Large intestine (tissue), 3 donors: ENCODE measurements around the gene FAF1. TPM values are rescaled to one million over a fixed set of nuclear protein-coding genes. Genes with fewer than 3 reads are reported as not detected.

Experiments used
- DNase-seq, 2 donors: peaks; one replicate each; pipeline versions ENCODE4 v3.0.0 to v3.0.0-alpha.2; 2013
- H3K27ac ChIP-seq: one replicate; pipeline ENCODE4 v1.5.1; 2013; ENCODE audit warnings: low read length
- H3K27me3 ChIP-seq: 2 replicates; pipeline ENCODE4 v1.6.1; 2013; ENCODE audit warnings: low read length; ENCODE audit not compliant: control insufficient read depth, insufficient read depth
- H3K36me3 ChIP-seq: 2 replicates; pipeline ENCODE4 v1.6.1; 2013; ENCODE audit warnings: low read length; ENCODE audit not compliant: control insufficient read depth, insufficient read depth
- H3K4me1 ChIP-seq: one replicate; pipeline ENCODE4 v1.6.1; 2013; ENCODE audit warnings: low read length; ENCODE audit not compliant: control insufficient read depth, insufficient read depth
- H3K4me3 ChIP-seq: one replicate; pipeline ENCODE4 v1.5.1; 2013; ENCODE audit warnings: low read length
- H3K9me3 ChIP-seq: one replicate; pipeline ENCODE4 v1.6.1; 2013; ENCODE audit warnings: mild to moderate bottlenecking, low read depth, low read length, moderate library complexity; ENCODE audit not compliant: control insufficient read depth
- WGBS: methylation state at CpG from one replicate; pipeline ENCODE4 v1.1.5; 2013; ENCODE audit warnings: low lambda C conversion rate; ENCODE audit not compliant: insufficient coverage; 5-methylcytosine and 5-hydroxymethylcytosine counted together
- polyA plus RNA-seq: library from polyadenylated mRNA; unstranded; fragments of 120-200 nt; gene quantifications from one replicate; pipeline ENCODE4 v1.2.1, GENCODE V29; 2013

The FAF1 gene
- polyA plus RNA-seq, 1 donor = 47.1 TPM

- Histone ChIP-seq H3K9me3 (no peaks in the 10 kb centered on the region), H3K27ac (peak overlapping the region; percentile 62), H3K36me3 (no peaks in the 10 kb centered on the region), H3K4me1 (no peaks in the 10 kb centered on the region), H3K27me3 (no peaks in the 10 kb centered on the region), H3K4me3 (peak overlapping the region; percentile 7)
- peak; percentile 59 to 83 for DNase-seq
- WGBS = 17% methylated on average over 1 of the region's 3 CpGs
These were observed 106.7 kb downstream of the FAF1 start for GRCh38 chr1:50853325-50853724.

- Histone ChIP-seq H3K4me1 (no peaks in the 10 kb centered on the region), H3K27ac (peak overlapping the region; percentile 62), H3K4me3 (peak overlapping the region; percentile 7), H3K27me3 (no peaks in the 10 kb centered on the region), H3K36me3 (no peaks in the 10 kb centered on the region), H3K9me3 (peaks cover under 1% of the 10 kb centered on the region)
- DNase-seq = no peak
- no CpG with 5 or more reads among the region's 1 CpG for WGBS
These were observed 107.2 kb downstream of the FAF1 start for GRCh38 chr1:50852889-50853288.

GRCh38 chr1:50851466-50851865, 108.6 kb downstream of the FAF1 start:
- H3K27ac ChIP-seq = no peak overlapping the region
- no peak for DNase-seq
- H3K36me3 ChIP-seq = no peaks in the 10 kb centered on the region
- H3K9me3 ChIP-seq = peaks cover 6% of the 10 kb centered on the region
- no peaks in the 10 kb centered on the region for H3K27me3 ChIP-seq
- no peaks in the 10 kb centered on the region for H3K4me1 ChIP-seq
- WGBS = 57% methylated on average over 1 of the region's 1 CpG
- no peak overlapping the region for H3K4me3 ChIP-seq

- WGBS = 100% methylated on average over 3 of the region's 7 CpGs
- no peak overlapping the region for H3K4me3 ChIP-seq
- no peaks in the 10 kb centered on the region for H3K4me1 ChIP-seq
- no peaks in the 10 kb centered on the region for H3K36me3 ChIP-seq
- no peak overlapping the region for H3K27ac ChIP-seq
- no peaks in the 10 kb centered on the region for H3K27me3 ChIP-seq
- no peak for DNase-seq
- H3K9me3 ChIP-seq = peaks cover 8% of the 10 kb centered on the region
These were observed 109.0 kb downstream of the FAF1 start for GRCh38 chr1:50851034-50851433.

- Histone ChIP-seq H3K27ac (no peak overlapping the region), H3K27me3 (no peaks in the 10 kb centered on the region), H3K4me3 (no peak overlapping the region), H3K9me3 (peaks cover 8% of the 10 kb centered on the region), H3K4me1 (no peaks in the 10 kb centered on the region), H3K36me3 (no peaks in the 10 kb centered on the region)
- DNase-seq = no peak
These were observed 112.8 kb downstream of the FAF1 start for GRCh38 chr1:50847303-50847702.

- H3K4me3 ChIP-seq = no peak overlapping the region
- H3K9me3 ChIP-seq = peaks cover 8% of the 10 kb centered on the region
- DNase-seq = no peak
- no peak overlapping the region for H3K27ac ChIP-seq
- H3K27me3 ChIP-seq = no peaks in the 10 kb centered on the region
- WGBS = 100% methylated on average over 4 of the region's 20 CpGs
- H3K4me1 ChIP-seq = no peaks in the 10 kb centered on the region
- H3K36me3 ChIP-seq = no peaks in the 10 kb centered on the region
These were observed 113.7 kb downstream of the FAF1 start for GRCh38 chr1:50846224-50846839.

GRCh38 chr1:50841791-50842387, 118.2 kb downstream of the FAF1 start:
- H3K4me3 ChIP-seq = no peak overlapping the region
- H3K36me3 ChIP-seq = no peaks in the 10 kb centered on the region
- H3K4me1 ChIP-seq = no peaks in the 10 kb centered on the region
- DNase-seq = peak in 1 of 2 donors; percentile 25
- no peak overlapping the region for H3K27ac ChIP-seq
- no peaks in the 10 kb centered on the region for H3K27me3 ChIP-seq
- H3K9me3 ChIP-seq = peaks cover 2% of the 10 kb centered on the region

- no peaks in the 10 kb centered on the region for H3K36me3 ChIP-seq
- no peak for DNase-seq
- no peaks in the 10 kb centered on the region for H3K4me1 ChIP-seq
- no peaks in the 10 kb centered on the region for H3K9me3 ChIP-seq
- no peak overlapping the region for H3K27ac ChIP-seq
- H3K4me3 ChIP-seq = no peak overlapping the region
- no peaks in the 10 kb centered on the region for H3K27me3 ChIP-seq
These were observed 124.0 kb downstream of the FAF1 start for GRCh38 chr1:50836117-50836516.

GRCh38 chr1:50833216-50833615, 126.9 kb downstream of the FAF1 start:
- DNase-seq = no peak
- WGBS = no CpG with 5 or more reads among the region's 1 CpG

GRCh38 chr1:50832167-50832566, 127.9 kb downstream of the FAF1 start:
- no peaks in the 10 kb centered on the region for H3K36me3 ChIP-seq
- H3K4me3 ChIP-seq = no peak overlapping the region
- H3K4me1 ChIP-seq = no peaks in the 10 kb centered on the region
- no peaks in the 10 kb centered on the region for H3K9me3 ChIP-seq
- no peak for DNase-seq
- H3K27ac ChIP-seq = no peak overlapping the region
- H3K27me3 ChIP-seq = no peaks in the 10 kb centered on the region
- WGBS = 100% methylated on average over 1 of the region's 1 CpG

More at GRCh38 chr1:50833216-50833615, 126.9 kb downstream of the FAF1 start:
- Histone ChIP-seq H3K36me3 (no peaks in the 10 kb centered on the region), H3K27me3 (no peaks in the 10 kb centered on the region), H3K4me1 (no peaks in the 10 kb centered on the region), H3K4me3 (no peak overlapping the region), H3K27ac (no peak overlapping the region), H3K9me3 (no peaks in the 10 kb centered on the region)
